AG20443 (cell line): ENCODE measurements around the gene TM4SF20.
"Not testable (repeated sequence)": the region's sequence is repeated elsewhere in the genome, so short reads cannot be mapped to it uniquely, and the experiment has no call there.

ENCODE experiments used
- DNase-seq: peaks from one replicate; pipeline ENCODE4 v3.0.0; 2012; ENCODE audit warnings: low spot score, mixed read lengths

The TM4SF20 gene

DNA sequence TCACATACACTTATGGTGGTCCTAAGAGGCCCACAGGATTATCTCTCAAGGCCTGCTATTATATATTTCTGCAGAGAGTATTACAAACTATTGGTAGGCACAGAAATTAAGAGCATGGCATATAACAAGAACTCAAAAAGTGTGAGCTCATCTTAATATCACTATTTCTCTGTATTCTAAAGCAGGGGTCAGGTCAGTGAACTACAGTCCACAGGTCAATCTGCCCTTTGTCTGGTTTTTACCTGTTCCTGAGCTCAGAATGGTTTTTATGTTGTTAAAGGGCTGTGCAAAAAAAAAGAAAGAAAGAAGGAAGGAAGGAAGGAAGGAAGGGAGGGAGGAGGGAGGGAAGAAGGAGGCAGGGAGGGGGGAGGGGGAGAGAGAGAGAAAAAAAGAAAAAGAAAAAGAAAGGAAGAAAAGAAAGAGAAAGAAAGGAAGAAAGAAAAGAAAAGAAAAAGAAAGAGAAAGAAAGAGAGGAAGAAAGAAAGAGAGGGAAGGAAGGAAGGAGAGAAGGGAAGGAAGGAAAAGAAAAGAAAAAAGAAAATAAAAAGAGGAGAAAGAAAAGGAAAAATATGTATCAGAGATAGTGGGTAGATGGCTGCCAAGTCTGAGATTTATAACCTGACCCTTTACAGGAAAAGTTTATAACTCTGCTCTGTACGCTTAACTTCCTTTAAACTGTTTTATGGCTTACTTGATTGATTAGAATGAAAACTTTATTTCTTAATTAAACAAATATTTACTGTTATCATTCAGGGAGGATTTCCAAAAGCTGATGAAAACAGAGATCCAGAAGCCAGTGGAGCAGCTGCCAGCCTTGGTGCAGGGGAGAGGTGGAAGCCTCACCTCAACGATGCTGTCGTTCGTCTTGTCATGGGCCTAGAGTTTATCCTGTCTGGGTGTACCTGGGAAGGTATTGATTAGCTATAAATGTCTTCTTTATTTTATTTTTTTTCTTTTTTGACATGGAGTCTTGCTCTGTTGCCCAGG lies 19.9 kb upstream of the TM4SF20 start:
- DNase-seq: no peak

DNA sequence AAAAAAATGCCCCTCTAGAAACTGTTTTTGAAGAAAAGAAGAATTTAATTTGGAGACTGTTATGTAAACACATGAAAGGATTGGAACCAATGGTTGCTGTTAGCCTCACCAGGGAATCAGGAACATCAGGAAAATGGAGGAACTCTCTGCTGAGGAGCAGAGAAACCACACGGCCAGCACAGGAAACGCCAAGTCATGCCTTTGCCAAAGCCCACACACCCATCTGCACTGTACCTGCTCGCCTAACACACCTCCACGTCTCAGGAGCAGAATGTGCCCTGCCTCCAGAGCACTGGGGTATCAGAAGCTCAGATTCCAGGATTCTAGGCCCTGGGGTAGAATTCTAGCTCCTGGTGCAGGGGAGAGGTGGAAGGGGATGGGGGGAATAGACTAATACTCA lies 18.5 kb upstream of the TM4SF20 start:
- no peak for DNase-seq

DNA sequence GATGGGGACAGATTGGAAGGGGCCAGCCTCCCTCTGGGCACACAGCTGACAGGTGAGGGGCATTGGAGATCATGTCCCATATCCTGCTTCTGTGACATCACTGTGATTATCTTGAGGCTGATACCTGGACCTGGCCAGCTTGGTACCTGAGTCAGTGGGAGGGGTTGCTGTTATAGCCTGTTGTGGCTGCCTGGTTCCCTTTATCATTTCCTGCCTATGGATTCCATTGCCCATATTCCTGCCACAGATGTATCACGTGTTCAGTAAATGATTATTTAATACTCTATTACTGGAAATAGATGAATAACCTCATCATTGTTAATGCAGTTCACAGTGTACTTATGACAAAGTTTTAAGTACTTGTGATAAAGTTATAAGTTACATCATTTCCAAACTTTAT lies 16.4 kb upstream of the TM4SF20 start:
- no peak for DNase-seq

DNA sequence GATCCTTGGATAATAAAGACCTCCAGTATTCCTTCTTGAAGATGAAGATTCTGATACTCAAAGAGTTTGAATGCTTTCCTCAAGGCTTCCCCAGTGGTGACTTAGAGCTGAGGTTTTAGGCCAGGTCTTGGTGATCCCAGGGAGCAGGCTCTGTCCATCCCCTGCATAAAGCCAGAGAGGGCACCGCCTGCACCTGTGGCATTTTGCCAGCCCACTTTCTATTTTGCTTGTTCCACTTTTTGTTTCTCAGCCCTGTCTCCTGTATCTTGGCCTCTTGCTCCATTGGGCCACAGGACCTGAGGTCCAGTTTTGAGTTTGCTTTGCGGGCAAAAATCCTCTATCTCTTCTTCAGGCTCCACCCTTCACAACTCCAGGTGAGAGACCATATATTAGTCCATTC lies 15.3 kb upstream of the TM4SF20 start:
- DNase-seq: no peak

DNA sequence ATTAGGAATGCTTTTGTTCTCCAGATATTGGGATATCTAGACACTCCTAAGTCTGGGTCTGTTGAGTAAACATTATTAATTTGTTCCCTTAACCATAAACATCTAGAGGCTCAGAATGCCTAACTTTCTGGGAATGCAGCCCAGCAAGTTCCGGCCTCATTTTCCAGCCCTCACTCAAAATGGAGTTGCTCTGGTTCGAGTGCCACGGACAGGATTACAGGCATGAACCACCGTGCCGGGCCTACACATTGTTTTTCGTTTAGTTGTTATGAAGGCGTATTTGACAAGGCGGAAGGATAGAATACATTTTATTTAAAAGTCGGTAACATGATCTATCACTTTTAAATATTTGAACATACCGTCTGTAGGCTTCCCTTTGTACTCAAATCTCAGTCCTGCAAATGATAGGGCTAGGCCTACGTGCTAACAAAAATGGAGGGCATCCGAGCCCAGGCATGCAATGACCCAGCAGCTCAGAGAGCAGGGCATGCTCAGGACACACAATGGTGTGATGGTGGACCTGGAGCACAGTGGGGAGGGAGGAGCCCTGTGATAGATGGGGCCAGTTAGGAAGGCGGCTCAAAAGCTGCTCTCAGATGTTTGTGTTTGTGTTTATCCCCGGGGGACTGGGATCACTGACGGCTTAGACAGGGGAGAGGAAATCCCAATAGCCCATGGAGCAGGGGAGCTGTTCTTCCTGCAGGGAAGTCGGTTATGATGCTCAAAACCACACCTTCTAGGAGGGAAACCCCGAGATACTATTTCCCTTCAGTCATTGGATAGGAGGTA lies 11.6 kb upstream of the TM4SF20 start:
- DNase-seq: no peak

DNA sequence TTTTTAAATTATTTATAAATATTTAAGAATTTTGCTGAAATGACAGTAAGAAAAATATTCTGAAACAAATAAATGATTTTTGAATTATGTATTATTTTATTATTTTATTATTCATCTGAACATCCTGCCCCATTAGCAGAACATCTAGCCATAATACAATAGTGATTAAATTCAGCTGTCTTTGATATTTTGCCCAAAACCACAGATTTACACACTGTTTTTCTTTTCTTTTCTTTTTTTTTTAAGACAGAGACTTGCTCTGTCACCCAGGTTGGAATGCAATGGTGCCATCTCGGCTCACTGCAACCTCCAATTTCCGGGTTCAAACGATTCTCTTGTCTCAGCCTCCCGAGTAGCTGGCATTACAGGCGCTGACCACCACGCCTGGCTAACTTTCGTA lies 10.6 kb upstream of the TM4SF20 start:
- DNase-seq: no peak

DNA sequence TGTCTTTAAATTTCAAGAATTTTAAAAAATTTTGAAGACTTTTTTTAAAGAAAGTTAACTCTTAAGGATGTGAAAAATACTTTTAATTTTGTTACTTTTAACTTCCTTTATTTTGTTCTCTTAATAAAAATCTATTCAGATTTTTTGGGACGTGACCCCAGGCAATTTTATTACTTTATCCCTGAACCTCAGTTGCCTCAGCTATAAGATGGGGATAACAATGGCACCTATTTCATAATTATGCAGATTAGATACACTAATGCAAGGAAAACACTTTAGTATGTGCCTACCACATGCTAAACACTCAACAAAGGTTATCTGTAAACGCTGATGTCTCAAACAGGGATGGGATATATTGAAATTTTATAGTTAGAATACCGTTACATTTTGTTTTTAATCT lies 10.1 kb upstream of the TM4SF20 start:
- no peak for DNase-seq

DNA sequence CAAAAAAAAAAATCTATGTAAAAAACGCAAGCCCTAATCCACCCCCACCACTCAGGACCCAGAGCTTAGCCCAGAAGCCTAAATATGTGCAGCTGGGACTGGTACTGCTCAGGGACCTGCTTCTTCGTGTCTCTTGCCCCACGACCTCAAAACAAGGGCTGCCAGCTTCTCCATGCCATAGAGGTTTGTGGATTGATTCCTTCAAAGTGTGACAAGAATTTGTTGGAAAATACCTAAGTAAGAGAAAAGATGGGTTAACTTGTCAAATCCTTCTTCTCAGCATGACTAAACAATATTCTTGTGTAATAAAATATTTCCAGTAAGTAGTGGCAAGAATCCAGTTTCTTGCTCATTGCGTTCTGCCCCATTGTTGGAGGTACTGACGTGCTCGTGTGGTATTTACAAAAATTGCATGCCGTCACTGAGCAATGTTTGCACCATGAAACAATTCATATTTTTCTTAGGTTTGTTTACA lies 9.5 kb upstream of the TM4SF20 start:
- peak; percentile 68 for DNase-seq

DNA sequence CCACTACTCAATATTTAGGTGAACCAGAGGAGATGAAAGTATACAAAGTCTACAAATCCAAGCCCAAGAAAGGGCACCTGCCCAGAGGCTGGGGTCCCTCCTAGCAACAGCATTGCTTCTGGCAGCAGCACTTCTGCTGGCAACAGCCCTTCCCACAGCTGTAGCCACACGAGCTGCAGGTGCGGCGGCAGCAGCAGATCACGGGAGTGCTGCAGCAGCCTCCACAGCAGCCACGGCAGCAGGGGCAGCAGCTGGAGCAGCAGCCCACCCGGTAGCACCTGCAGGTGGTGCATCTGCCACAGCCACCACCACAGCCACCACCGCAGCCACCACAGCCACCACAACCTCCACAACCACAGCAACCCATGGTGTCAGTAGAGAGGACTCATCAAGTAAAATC lies 8.5 kb upstream of the TM4SF20 start, which contains the start of gene SCYGR1:
Gene SCYGR1, minus strand, starts transcription at position 367 of the 400 bp plus-strand sequence. Its CDS starts 0 bp downstream, at position 367.
- not testable (repeated sequence) for DNase-seq

DNA sequence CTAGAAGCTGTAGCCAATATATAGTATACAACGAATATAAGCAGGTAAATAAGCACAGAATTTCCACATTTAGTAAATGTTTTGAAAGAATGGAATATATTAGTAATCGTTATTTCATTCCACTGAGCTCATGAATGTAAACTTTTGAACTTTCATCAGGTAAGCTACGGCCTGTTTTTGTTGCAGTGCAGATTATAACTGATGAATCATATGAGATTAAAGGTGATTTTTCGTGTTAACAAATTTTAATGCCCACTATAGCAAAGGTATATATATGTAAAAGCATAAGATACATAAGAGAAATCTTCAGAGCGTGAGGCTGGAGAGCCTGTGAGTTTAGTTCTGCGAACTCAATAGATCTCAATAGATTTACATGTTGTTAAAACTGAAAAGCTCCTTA lies 7.5 kb upstream of the TM4SF20 start:
- DNase-seq: no peak

DNA sequence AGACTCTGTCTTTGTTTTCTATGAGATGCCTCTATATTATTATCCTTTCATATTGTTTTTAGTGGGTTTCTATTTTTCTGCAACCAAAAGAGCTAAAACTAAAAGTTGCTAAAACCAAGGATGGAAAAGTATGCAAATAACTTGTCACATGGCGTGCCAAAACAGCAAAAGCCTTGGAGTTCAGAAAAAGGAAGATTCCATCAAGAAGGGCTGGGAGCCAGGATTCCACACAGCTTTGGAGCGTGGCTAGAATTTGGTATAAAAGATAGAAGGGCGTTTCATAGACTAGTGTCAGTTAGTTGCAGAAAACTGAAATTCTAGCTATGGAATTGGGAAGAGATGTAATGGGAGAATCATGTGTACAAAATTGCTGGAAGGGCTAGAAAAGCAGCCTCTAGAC lies 4.6 kb upstream of the TM4SF20 start:
- peak; percentile 32 for DNase-seq

DNA sequence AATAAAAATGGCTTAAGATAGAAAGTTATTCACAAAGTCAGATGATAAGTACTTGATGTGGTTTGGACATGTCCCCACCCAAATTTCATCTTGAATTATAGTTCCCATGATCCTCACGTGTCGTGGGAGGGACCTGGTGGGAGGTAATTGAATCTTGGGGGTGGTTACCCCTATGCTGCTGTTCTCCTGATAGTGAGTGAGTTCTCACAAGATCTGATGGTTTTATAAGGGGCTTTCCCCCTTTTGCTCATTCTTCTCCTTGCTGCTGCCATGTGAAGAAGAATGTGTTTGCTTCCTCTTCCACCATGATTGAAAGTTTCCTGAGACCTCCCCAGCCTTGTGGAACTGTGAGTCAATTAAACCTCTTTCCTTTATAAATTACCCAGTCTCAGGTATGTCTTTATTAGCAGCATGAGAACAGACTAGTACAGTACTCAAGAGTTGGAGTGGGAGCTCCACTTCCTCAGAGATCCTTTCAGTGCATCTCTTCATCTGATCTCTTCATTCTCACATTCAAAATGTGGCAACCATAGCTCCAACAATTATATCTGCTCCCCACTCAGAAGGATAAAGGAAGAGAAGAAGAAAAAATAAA lies 3.2 kb upstream of the TM4SF20 start:
- not testable (repeated sequence) for DNase-seq

DNA sequence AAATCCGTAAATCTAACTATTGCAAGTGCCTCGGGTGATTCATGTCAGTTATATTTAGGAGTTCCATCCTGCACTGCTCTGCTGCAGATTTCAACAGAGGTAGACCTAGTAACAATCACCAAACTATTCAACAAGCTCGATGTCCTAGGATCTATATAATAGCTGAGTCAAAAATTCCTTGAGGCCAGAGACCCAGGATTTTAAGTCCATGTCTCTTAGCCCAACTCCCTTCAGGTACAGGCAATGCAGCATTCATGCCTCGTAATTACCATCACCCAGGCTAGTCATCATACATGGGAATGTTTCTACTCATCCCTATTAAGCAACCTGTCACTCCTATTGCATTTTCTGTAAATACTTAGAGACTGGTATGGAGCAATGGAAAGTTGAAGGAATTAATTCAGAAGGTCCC lies 729 bp downstream of the TM4SF20 start:
- peak; percentile 23 for DNase-seq

DNA sequence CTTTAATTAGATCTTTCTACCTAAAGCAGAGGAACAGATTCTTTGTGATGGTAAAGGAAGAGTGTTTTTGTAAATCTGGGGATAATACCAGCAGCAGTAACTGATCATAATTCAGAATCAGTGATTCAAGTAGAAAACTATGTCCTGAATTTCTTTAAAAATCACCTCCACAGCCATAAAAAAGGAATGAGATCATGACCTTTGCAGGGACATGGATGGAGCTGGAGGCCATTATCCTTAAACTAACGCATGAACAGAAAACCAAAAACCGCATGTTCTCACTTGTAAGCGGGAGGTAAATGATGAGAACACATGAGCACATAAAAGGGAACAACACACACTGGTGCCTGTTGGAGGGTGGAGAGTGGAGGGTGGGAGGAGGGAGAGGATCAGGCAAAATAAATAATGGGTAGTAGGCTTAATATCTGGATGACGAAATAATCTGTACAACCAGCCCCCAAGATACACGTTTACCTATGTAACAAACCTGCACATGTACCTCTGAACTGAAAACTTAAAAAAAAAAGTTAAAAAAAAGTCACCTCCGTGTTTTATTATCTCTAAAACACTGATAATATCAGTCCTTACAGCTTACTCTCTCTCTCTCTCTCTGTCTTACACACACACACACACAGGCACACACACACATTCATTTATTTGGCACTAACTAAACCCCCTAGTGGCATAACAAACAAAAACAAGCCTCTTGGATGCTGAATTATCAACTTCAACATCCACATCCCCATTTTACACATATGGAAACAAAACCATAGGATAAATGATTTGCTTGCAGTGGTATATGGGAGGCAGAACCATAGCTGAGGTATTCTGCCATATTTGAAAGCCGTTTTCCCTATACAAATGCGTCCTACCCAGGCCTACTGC lies 1.4 kb downstream of the TM4SF20 start:
- no peak for DNase-seq

DNA sequence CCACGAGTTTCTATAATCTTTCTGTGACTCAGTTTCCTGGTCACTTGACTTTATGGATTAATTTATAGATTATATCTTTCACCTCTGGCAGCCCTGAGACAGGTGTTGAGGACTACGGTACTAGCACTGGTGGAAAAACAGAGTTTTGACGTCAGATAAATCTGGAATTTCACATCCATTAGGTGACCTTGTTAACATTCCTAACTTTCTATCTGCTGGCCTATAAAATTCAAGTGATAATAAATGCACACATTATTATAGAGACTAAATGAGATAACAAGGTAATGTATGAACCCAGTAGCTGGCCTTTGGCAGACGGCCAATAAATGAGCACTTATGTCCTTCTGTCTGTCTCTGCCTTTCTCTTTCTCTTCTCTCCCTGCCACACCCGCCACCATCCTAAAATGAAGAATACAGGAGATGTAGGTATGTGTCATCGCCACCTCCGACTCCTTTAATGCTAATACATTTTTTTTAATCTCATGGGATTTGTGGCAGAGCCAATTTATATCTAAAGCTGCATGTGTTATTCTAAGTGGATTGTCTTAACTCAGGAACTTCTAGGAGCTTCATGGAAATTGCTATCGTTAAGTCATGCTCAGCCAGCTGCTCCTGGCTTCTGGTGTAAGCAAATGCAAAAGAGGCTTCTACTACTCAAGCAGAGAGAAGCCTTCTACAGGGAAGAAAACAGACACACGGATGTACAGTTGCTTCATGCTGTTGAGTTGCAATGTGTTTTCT lies 2.3 kb downstream of the TM4SF20 start:
- peak; percentile 22 for DNase-seq

DNA sequence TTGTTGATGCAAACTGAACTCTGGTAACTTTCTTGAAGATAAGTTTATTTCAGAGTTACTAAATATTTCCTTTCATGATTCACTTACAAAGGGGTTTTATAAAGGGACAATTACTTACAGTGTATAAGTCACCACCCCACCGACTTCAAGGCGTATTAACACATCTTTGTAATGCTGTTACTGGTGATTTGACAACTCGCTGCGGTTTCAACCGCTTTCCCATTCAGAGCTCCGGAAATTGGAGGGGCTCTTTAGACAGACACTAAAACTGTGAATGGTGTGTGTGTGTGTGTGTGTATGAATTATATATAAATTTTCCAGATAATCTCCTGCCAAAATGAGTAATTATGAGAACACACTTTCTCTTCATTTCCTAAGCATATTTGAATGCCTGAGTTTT lies 4.9 kb downstream of the TM4SF20 start:
- no peak for DNase-seq

DNA sequence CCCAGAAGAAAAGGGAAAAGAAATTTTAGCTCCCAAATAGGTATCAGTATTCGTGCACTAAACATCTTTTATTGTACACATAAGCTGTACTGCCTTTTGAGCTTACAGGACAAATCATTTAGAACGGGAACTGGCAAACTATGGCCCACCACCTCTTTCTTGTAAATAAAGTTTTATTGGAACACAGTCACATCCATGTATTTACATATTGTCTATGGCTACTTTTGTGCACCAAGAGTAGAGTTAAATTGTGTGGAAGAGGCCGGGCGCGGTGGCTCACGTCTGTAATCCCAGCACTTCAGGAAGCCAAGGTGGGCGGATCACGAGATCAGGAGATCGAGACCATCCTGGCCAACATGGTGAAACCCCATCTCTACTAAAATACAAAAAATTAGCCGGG lies 5.7 kb downstream of the TM4SF20 start:
- DNase-seq: no peak

DNA sequence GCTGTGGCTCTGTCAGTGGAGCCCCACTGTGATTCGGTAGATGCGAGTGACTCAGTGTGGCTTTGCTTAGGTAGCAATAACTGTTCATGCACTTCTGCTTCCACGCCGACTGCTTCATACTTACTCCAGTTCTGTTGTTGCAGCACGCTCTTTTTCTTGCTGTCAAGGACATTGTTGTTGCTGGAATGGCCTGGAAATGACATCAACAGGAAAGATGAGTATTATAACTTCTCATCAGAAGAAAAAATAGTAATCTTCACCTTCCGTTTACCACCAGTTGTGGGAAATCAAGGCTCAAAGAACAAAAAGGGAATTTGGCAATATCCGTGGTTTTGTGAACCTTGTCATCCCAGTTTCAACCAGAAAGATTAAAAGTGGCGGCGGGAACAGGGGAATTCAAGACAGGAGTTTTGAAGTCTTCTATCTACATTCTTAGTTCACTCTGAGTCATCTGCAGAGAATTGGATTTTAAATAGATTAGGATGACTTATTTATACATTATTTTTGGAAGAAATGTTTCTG lies 8.3 kb downstream of the TM4SF20 start:
- peak; percentile 46 for DNase-seq

DNA sequence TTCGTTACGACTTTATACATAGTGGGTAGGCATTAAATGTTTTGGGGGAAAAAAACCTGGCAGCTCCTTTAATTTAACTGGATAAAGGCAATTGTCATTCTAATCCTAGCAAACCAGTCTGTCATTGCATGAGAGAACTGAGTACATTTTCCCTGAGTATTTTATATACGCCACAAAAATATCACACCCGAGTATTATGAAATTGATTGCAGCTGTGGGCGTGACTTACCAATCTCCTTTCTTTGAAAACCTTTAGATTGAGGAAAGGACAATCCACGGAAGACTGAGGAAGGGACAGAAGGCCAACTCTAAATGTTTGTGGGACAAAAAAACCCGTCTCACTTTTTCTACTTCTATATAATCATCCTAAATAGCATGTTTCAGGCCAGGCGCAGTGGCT lies 9.0 kb downstream of the TM4SF20 start:
- no peak for DNase-seq

DNA sequence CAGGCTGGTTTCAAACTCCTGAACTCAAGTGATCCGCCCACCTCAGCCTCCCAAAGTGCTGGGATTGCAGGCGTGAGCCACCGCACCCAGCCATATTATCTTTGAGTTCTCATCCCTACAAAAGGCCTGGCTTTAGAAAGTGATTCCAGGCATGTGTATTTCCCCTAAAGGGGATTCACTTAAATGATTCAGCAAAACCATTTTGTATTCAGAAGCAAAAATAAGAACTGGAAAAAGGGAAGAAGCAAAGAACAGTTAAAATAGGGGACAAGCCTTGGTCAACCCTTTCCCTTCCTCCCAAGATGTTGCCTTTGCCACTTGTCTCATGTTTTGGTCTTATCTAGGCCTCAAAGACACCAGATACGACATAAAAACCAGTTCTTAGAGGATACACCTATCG lies 10.5 kb downstream of the TM4SF20 start:
- no peak for DNase-seq

DNA sequence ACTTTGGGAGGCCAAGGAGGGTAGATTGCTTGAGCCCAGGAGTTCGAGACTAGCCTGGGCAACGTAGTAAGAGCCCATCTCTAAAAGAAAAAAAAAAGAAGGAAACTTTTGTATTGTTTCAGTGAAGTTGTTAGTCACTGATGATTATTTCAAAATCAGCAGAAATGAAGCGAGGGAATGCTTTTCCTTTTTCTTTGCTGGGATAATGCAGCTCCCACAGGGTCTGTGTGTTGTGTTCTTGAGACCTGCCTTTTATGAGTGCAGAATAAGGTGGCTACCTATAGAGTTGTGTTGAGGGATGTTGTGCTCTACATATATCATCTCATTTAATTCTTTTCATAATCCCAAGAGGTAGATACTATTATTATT lies 11.7 kb downstream of the TM4SF20 start:
- no peak for DNase-seq
